Measurements from ENCODE around the gene DMD.
"Not testable (repeated sequence)": the region's sequence is repeated elsewhere in the genome, so short reads cannot be mapped to it uniquely, and the experiment has no call there.

Gene DMD

GRCh38 chrX:32472364-32472763 is 739.0 kb downstream of the DMD start:
- no peak for DNase-seq (ENCODE audit: low read depth)

DNA sequence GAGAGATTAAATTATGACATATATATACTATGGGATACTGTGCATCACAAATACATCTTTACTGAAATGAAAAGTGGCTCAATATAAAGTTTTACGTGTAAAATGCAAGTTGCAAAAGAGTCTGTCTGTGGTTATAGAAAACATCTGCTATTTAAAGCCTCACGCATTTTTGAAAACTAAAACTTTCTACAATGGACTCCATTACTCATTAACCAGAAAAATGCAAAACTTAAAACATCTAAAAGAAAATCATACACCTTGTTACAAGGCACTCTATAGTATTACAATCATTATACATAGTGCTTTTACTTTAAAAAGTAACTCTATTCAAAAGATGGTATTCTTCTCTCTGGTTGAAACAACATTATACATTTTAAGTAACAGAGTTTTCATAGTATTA is 755.6 kb downstream of the DMD start:
- DNase-seq (ENCODE audit: low read depth) = no peak

- no peak for DNase-seq (ENCODE audit: low read depth)
Observed at GRCh38 chrX:32451954-32452695, 759.2 kb downstream of the DMD start.

GRCh38 chrX:32448945-32449344 is 762.4 kb downstream of the DMD start:
- DNase-seq (ENCODE audit: low read depth) = no peak

DNA sequence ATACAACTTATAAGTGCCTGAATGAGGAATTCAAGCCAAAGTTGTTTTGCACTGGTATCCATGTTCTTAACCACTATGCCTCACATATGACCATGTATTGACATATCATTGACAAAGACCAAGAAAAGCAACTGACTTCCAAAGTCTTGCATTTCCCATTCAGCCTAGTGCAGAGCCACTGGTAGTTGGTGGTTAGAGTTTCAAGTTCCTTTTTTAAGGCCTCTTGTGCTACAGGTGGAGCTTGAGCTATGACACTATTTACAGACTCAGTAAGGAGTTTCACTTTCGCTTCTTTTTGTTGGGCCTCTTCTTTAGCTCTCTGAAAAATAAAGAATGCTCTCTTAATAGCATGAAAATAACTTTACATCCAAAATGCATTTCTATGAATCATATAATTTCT is 763.0 kb downstream of the DMD start:
- no peak for DNase-seq (ENCODE audit: low read depth)

DNA sequence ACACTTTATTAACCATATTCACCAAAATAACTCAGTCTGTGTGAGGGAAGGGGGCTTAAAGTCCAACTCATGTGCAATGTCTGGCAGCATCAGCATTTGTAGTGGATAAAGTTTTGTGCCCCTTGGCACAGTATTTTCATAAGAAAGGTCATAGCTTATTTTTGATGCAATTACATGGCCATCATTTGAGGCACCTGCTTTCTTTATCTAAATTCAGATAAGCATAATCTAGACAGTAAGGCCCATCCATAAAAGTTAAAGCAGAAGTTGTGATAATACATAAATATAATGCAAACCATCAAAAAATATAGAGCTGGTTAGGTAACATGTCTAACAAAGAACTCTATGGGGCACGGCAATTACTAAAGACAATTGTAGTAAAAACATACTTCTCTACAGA is 763.7 kb downstream of the DMD start:
- DNase-seq (ENCODE audit: low read depth) = no peak

DNA sequence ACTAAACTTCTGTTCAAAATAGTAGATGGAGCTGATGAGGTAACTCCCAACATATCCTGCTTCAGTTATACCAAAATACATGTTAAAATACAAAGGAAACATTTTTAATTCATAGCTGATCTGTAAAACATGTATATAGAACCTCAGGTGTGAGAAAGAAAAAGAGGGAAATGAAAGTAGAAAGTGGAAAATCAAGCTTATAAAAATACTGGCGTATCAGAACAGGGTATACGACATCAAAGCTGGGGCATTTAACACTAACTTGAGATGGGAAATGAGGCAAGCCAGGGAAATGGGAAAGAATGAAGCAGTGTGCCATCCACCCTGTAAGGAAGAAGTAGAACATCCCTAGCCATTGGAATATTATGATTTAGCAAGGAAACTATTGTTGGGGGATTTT is 767.5 kb downstream of the DMD start:
- no peak for DNase-seq (ENCODE audit: low read depth)

DNA sequence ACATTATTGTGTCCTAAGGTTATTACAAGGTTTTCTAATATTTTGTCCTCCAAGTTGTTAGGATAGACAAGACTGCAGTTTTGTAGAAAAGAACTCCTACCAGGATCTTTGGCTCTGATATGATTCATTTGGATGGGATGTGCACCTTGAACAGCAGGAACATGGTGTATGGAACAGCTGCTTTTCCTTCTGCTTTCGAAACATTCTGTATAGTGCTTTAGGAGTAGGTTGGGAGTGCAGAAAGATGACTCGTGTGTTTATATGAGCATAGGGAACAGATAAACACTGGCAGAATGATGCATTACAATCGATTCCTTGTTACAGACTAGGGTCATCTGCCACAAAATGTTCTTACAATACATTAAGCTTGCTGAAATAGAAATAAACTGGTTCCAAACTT is 790.1 kb downstream of the DMD start:
- DNase-seq (ENCODE audit: low read depth) = no peak

DNA sequence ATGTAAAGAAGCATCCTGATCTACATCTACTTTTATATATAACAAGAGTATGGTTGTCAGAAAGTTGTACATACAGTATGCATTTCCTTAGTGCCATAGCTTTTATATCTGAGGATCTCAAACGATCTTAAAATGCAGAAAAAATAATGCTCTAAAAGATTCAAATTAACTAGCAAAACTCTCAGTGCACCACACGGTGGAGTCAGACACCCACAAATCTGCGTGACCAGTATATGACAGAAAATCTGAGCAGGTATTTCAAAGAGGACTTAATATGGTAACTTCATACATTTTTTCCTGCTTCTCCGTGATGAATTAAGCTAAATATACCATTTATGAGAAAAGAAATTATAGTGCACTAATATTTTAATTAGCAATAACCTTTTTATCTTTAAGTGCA is 803.0 kb downstream of the DMD start:
- no peak for DNase-seq (ENCODE audit: low read depth)

- no peak for DNase-seq (ENCODE audit: low read depth)
Observed at GRCh38 chrX:32397562-32398216, 813.7 kb downstream of the DMD start.

DNA sequence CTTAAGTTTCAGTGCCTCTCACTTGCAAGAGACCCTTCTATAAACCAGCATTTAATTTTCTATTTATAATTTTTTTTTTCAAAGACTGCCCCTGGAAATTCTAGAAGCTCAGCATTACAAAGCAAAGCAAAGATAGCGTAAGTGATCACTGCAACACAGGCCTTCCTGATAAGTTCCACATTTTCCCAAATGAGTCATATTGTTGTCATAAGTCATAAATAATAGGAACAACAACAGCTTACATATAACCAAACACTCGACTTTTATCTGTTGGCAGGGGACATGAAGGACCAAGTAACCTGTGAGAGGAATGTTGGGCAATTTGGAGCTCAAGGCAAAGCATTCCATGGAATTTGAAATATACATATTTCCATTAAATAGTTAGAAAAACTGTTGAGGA is 815.5 kb downstream of the DMD start:
- DNase-seq (ENCODE audit: low read depth) = no peak

GRCh38 chrX:32392655-32393054 is 818.7 kb downstream of the DMD start:
- DNase-seq (ENCODE audit: low read depth) = no peak

GRCh38 chrX:32370456-32371205 is 840.7 kb downstream of the DMD start:
- no peak for DNase-seq (ENCODE audit: low read depth)

DNA sequence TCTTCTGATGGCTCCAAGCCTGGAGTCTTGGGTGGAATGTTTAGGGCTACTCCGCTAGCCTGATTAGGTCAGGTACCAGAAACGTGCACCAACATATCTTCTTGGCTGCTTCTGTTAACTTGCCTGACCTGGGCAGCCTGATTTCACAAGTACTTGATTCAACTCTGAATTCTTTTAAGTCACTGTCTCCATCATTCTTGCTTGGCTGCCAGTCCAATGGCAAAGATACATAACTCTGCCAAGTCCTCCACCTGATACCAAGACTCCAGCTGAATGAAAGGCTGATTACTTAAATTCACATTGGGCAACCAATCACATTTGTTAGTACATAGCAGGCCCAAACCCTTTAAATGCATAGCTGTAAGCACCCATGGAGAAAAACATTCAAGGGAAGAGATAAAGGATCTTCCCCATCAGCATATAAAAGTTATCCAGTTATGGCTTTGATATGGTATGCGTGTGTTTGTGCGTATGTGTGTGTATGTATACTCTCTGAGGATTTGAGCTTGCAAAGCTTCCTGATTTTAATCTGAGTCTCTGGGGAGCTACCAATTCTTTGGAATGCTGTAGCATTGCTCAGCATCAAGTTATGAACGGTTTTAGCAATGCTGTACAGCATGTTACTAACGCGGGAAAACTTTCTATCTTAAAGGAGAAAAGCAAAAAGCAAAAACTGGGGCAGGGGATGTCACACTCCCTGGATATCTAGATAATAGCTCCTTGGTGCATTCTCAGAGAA is 917.2 kb downstream of the DMD start:
- DNase-seq (ENCODE audit: low read depth) = no peak

DNA sequence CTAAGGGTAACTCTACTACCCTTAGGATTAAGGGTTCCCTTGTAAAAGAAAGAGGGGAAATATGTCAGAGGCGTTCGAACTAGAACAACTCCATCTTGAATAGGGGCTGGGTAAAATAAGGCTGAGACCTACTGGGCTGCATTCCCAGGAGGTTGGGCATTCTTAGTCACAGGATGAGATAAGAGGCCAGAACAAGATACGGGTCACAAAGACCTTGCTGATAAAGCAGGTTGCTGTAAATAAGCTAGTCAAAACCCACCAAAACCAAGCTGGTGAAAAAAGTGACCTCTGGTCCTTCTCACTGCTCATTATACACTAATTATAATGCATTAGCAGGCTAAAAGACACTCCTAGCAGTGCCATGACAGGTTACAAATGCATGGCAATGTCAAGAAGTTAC is 922.0 kb downstream of the DMD start:
- no peak for DNase-seq (ENCODE audit: low read depth)

GRCh38 chrX:32281853-32282252 is 929.5 kb downstream of the DMD start:
- no peak for DNase-seq (ENCODE audit: low read depth)

GRCh38 chrX:32280921-32281320 is 930.4 kb downstream of the DMD start:
- DNase-seq (ENCODE audit: low read depth) = no peak

GRCh38 chrX:32280489-32280888 is 930.9 kb downstream of the DMD start:
- no peak for DNase-seq (ENCODE audit: low read depth)

DNA sequence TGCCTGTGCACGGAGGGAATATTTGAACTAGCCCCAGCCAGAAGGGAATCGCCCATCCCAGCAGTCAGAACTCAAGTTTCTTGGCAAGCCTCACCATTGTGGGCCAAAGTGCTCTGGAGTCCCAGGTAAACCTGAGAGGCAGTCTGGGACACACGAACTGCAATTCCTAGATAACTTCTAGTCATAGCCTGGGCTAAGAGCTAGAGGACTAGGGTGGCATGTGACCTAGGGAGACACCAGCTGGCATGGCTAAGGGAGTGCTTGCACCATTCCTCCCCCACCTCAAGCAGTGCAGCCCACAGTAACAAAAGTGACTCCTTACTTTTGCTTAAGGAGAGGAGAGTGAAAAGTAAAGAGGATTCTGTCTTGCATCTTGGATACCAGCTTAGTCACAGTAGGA is 935.2 kb downstream of the DMD start:
- no peak for DNase-seq (ENCODE audit: low read depth)

GRCh38 chrX:32269866-32270265 is 941.5 kb downstream of the DMD start:
- no peak for DNase-seq (ENCODE audit: low read depth)

DNA sequence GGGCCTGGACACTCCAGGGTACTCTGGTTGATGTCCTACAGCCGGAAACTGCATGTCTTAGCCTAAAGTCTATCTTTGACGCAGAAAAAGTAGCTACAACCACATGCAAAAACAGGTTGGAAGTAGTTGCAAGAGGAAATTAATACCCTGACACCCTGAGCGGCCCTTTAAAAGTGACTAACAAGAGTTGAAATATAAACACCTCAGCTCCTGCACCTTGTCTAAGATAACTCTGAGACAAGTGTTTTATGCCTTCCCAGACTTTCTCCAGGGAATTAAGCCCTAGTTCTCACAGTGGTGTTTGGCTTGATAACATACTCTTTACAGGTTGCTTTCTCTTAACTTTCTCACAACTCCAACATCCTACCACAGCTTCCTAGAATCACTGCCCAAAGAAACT is 943.1 kb downstream of the DMD start:
- DNase-seq (ENCODE audit: low read depth) = no peak

DNA sequence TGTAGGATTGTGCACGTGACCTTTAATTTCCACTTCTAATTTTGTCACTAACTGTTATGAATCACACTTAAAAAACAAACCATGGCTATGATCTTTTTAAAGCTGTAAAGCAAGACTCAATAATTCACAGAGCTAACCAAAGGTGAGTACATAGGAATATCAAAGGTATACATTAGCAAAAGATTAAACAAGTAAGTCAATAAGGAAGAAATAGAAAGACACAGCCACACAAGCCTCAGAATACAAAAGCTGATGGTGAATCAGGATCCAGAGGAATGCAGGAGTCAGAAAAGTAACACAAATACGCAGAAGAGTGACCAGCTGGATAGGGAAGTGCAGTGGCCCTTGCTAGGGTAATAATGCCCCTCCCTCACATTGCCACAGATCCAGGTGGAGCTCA is 943.6 kb downstream of the DMD start:
- no peak for DNase-seq (ENCODE audit: low read depth)

DNA sequence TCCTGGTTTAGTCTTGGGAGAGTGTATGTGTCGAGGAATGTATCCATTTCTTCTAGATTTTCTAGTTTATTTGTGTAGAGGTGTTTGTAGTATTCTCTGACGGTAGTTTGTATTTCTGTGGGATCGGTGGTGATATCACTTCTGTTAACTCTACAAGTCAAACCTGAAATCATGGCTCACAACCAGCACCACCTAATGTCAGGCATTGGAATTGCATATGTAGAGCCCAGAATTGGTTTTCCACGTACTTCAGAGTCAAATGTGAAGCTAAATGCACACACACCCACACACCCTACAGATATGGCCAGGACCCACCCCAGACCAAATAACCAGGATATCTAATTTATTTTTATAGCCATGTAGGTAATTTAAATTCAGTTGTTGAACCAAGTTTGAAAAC is 964.7 kb downstream of the DMD start:
- not testable (repeated sequence) for DNase-seq (ENCODE audit: low read depth)
